GM21576 (cell line): ENCODE data around the gene RRAS2.

Source experiments
- ATAC-seq: cut with Tn5 transposase; IDR thresholded peaks from one replicate; pipeline ENCODE4 v1.9.1; 2021; ENCODE audit warnings: mild to moderate bottlenecking, moderate library complexity; ENCODE audit not compliant: unreplicated experiment

RRAS2 gene

GRCh38 chr11:14340721-14341120, 18.3 kb downstream of the RRAS2 start:
- ATAC-seq: no peak

GRCh38 chr11:14339356-14339755, 19.6 kb downstream of the RRAS2 start:
- no peak for ATAC-seq

GRCh38 chr11:14336507-14337503, 22.2 kb downstream of the RRAS2 start:
- ATAC-seq: no peak

GRCh38 chr11:14335712-14336111, 23.3 kb downstream of the RRAS2 start:
- no peak for ATAC-seq

GRCh38 chr11:14334893-14335292, 24.1 kb downstream of the RRAS2 start:
- ATAC-seq: no peak

GRCh38 chr11:14334192-14334591, 24.8 kb downstream of the RRAS2 start:
- no peak for ATAC-seq

- ATAC-seq: peak; percentile 45
Observed at GRCh38 chr11:14331476-14332136, 27.4 kb downstream of the RRAS2 start.

- ATAC-seq: no peak
Observed at GRCh38 chr11:14330881-14331280, 28.1 kb downstream of the RRAS2 start.

- ATAC-seq: no peak
Observed at GRCh38 chr11:14329702-14330101, 29.3 kb downstream of the RRAS2 start.

- ATAC-seq: no peak
Observed at GRCh38 chr11:14327116-14327515, 31.9 kb downstream of the RRAS2 start.

GRCh38 chr11:14323118-14323676, 35.8 kb downstream of the RRAS2 start:
- ATAC-seq: no peak

- ATAC-seq: no peak
Observed at GRCh38 chr11:14322510-14322909, 36.5 kb downstream of the RRAS2 start.

- ATAC-seq: peak; percentile 48
Observed at GRCh38 chr11:14320020-14320419, 39.0 kb downstream of the RRAS2 start.

- no peak for ATAC-seq
Observed at GRCh38 chr11:14318581-14318981, 40.4 kb downstream of the RRAS2 start.

- ATAC-seq: no peak
Observed at GRCh38 chr11:14317659-14318325, 41.2 kb downstream of the RRAS2 start.

GRCh38 chr11:14315130-14315529, 43.9 kb downstream of the RRAS2 start:
- ATAC-seq: no peak

GRCh38 chr11:14314127-14314526, 44.9 kb downstream of the RRAS2 start:
- ATAC-seq: no peak

GRCh38 chr11:14312736-14313438, 46.1 kb downstream of the RRAS2 start:
- ATAC-seq: no peak

GRCh38 chr11:14310679-14311078, 48.3 kb downstream of the RRAS2 start:
- no peak for ATAC-seq

- ATAC-seq: no peak
Observed at GRCh38 chr11:14309425-14310192, 49.4 kb downstream of the RRAS2 start.
